Measurements from ENCODE around the gene AKAP13. TPM values are rescaled to one million over a fixed set of nuclear protein-coding genes. Genes with fewer than 3 reads are reported as not detected.

The AKAP13 gene
- total RNA-seq, 1 experiment from 2014 or later, result 49.6 TPM

GRCh38 chr15:85496151-85496550, 115.7 kb downstream of the AKAP13 start:
- no peaks in the 10 kb centered on the region for H3K27me3 ChIP-seq (replicated peaks; ENCODE audit: control insufficient read depth, insufficient read depth, low read length)
- Mint-ChIP-seq H3K9me3 (ENCODE audit: unreplicated experiment) (no peaks in the 10 kb centered on the region), H3K4me1 (ENCODE audit: low read depth, unreplicated experiment) (peaks cover 37% of the 10 kb centered on the region), H3K27me3 (ENCODE audit: insufficient read depth, unreplicated experiment) (no peaks in the 10 kb centered on the region), H3K4me3 (ENCODE audit: unreplicated experiment) (no peak overlapping the region), H3K36me3 (ENCODE audit: insufficient read depth, unreplicated experiment) (peaks cover 9% of the 10 kb centered on the region), H3K27ac (ENCODE audit: unreplicated experiment) (no peak overlapping the region)
- no TSS peak for BruUV-seq (replicated peaks)
- POLR2A ChIA-PET, result no interaction called here
- H3K36me3 ChIP-seq (ENCODE audit: control insufficient read depth, insufficient read depth, low read length), result no peaks in the 10 kb centered on the region
- no peak overlapping the region for H3K4me3 ChIP-seq (ENCODE audit: low read depth, low read length)
- intact Hi-C loops (cut with micrococcal nuclease; ENCODE audit: unreplicated experiment), result no loop called here
- H3K9me3 ChIP-seq, result no peaks in the 10 kb centered on the region
- H3K4me1 ChIP-seq, result peaks cover 40% of the 10 kb centered on the region
- CTCF ChIA-PET, result no interaction called here
- TF ChIP-seq CTCF (IDR thresholded peaks at IDR 0.05; ENCODE audit: insufficient read depth in 1 of 2, low read depth in 1 of 2, low read length in 1 of 2, severe bottlenecking in 1 of 2, unreplicated experiment in 1 of 2), result no peak
- DNase-seq, result no peak

- Mint-ChIP-seq H3K27ac (ENCODE audit: unreplicated experiment) (peak overlapping the region; percentile 7), H3K36me3 (ENCODE audit: insufficient read depth, unreplicated experiment) (peaks cover 9% of the 10 kb centered on the region), H3K4me3 (ENCODE audit: unreplicated experiment) (peak overlapping the region; percentile 11), H3K9me3 (ENCODE audit: unreplicated experiment) (no peaks in the 10 kb centered on the region), H3K27me3 (ENCODE audit: insufficient read depth, unreplicated experiment) (no peaks in the 10 kb centered on the region), H3K4me1 (ENCODE audit: low read depth, unreplicated experiment) (peaks cover 37% of the 10 kb centered on the region)
- Histone ChIP-seq H3K27me3 (replicated peaks; ENCODE audit: control insufficient read depth, insufficient read depth, low read length) (no peaks in the 10 kb centered on the region), H3K36me3 (ENCODE audit: control insufficient read depth, insufficient read depth, low read length) (no peaks in the 10 kb centered on the region), H3K4me1 (peaks cover 40% of the 10 kb centered on the region), H3K9me3 (no peaks in the 10 kb centered on the region), H3K4me3 (ENCODE audit: low read depth, low read length) (no peak overlapping the region)
- ChIA-PET CTCF (interaction anchor here (0.7 kb wide), 1 partner anchor 32 kb away, joined by 3 read pairs; no protein-coding TSS in a partner anchor), POLR2A (no interaction called here)
- DNase-seq, result peak; percentile 45 to 56
- no TSS peak for BruUV-seq (replicated peaks)
- no peak for TF ChIP-seq CTCF (IDR thresholded peaks at IDR 0.05; ENCODE audit: insufficient read depth in 1 of 2, low read depth in 1 of 2, low read length in 1 of 2, severe bottlenecking in 1 of 2, unreplicated experiment in 1 of 2)
- intact Hi-C loops (cut with micrococcal nuclease; ENCODE audit: unreplicated experiment), result no loop called here
These were observed 116.3 kb downstream of the AKAP13 start for GRCh38 chr15:85496551-85497171.

DNA sequence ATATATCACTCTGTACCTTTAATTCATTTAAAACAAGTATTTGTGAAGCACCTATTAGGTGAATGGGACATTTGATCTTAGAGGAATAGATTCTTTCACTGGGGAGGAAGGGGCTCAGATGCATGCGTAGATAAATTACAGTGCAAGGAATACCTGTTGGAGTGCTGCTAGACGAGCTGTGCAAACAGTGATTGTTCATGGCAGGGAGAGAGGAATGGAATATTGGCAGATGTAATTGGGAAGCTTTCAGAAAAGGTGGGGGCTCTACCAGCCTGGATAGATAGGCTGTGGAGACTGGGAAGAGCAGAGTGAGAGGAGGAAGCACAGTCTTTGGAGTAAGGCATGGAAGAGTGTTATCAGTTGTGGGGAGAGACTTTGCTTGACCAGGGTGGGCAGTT, 116.8 kb downstream of the AKAP13 start:
- no peak for TF ChIP-seq CTCF (IDR thresholded peaks at IDR 0.05; ENCODE audit: insufficient read depth in 1 of 2, low read depth in 1 of 2, low read length in 1 of 2, severe bottlenecking in 1 of 2, unreplicated experiment in 1 of 2)

More for the DNA sequence above, 116.8 kb downstream of the AKAP13 start:
- Mint-ChIP-seq H3K9me3 (ENCODE audit: unreplicated experiment) (no peaks in the 10 kb centered on the region), H3K4me3 (ENCODE audit: unreplicated experiment) (peak overlapping the region; percentile 11), H3K27ac (ENCODE audit: unreplicated experiment) (peak overlapping the region; percentile 7), H3K4me1 (ENCODE audit: low read depth, unreplicated experiment) (peaks cover 37% of the 10 kb centered on the region), H3K36me3 (ENCODE audit: insufficient read depth, unreplicated experiment) (peaks cover 9% of the 10 kb centered on the region), H3K27me3 (ENCODE audit: insufficient read depth, unreplicated experiment) (no peaks in the 10 kb centered on the region)
- no TSS peak for BruUV-seq (replicated peaks)
- H3K36me3 ChIP-seq (ENCODE audit: control insufficient read depth, insufficient read depth, low read length), result no peaks in the 10 kb centered on the region
- H3K4me1 ChIP-seq, result peaks cover 40% of the 10 kb centered on the region
- intact Hi-C loops (cut with micrococcal nuclease; ENCODE audit: unreplicated experiment), result no loop called here
- CTCF ChIA-PET, result interaction anchor here (0.7 to 1.0 kb wide), 2 partner anchors 11 to 31 kb away, joined by 3 read pairs; no protein-coding TSS in a partner anchor
- POLR2A ChIA-PET, result no interaction called here
- H3K4me3 ChIP-seq (ENCODE audit: low read depth, low read length), result no peak overlapping the region
- H3K9me3 ChIP-seq, result no peaks in the 10 kb centered on the region
- DNase-seq, result no peak
- no peaks in the 10 kb centered on the region for H3K27me3 ChIP-seq (replicated peaks; ENCODE audit: control insufficient read depth, insufficient read depth, low read length)
